Mesendoderm (in vitro differentiated cells): ENCODE measurements around the gene ALS2.
A peak's percentile ranks its signal among the peaks of the same experiment; 100 is the strongest.
"Not testable (repeated sequence)": the region's sequence is repeated elsewhere in the genome, so short reads cannot be mapped to it uniquely, and the experiment has no call there.

ENCODE experiments used
- DNase-seq: peaks from one replicate; pipeline ENCODE4 v3.0.0; 2013
- H2AK5ac ChIP-seq: 2 replicates; pipeline ENCODE4 v1.6.1; 2013; ENCODE audit warnings: low read length, inconsistent platforms
- H2BK120ac ChIP-seq: 2 replicates; pipeline ENCODE4 v1.6.1; 2013; ENCODE audit warnings: low read depth, mild to moderate bottlenecking, low read length, moderate library complexity, mixed read lengths
- H2BK15ac ChIP-seq: replicated peaks from 2 replicates; pipeline ENCODE4 v1.6.1; 2013; ENCODE audit warnings: low read depth, mild to moderate bottlenecking, moderate library complexity
- H2BK5ac ChIP-seq: 2 replicates; pipeline ENCODE4 v1.6.1; 2013; ENCODE audit warnings: low read length, inconsistent platforms
- H3K18ac ChIP-seq: 2 replicates; pipeline ENCODE4 v1.6.1; 2013; ENCODE audit warnings: mild to moderate bottlenecking, low read length, mixed read lengths
- H3K23ac ChIP-seq: one replicate; pipeline ENCODE4 v1.6.1; 2013; ENCODE audit warnings: low read length
- H3K27ac ChIP-seq: 2 replicates; pipeline ENCODE4 v1.5.1; 2013; ENCODE audit warnings: low read depth, mild to moderate bottlenecking, inconsistent platforms, low read length, moderate library complexity
- H3K27me3 ChIP-seq: 2 replicates; pipeline ENCODE4 v1.6.1; 2013; ENCODE audit warnings: low read length, control low read depth, mild to moderate bottlenecking, inconsistent platforms; ENCODE audit not compliant: insufficient read depth, poor library complexity
- H3K36me3 ChIP-seq: 2 replicates; pipeline ENCODE4 v1.6.1; 2013; ENCODE audit warnings: low read length, inconsistent platforms; ENCODE audit not compliant: control insufficient read depth, insufficient read depth
- H3K4ac ChIP-seq: one replicate; pipeline ENCODE4 v1.6.1; 2013; ENCODE audit warnings: low read depth, mild to moderate bottlenecking, low read length, moderate library complexity
- H3K4me1 ChIP-seq: 2 replicates; pipeline ENCODE4 v1.6.1; 2013; ENCODE audit warnings: low read depth, low read length, inconsistent platforms; ENCODE audit not compliant: control insufficient read depth
- H3K4me2 ChIP-seq: 2 replicates; pipeline ENCODE4 v1.6.1; 2013; ENCODE audit warnings: low read length
- H3K4me3 ChIP-seq: 2 replicates; pipeline ENCODE4 v1.5.1; 2013; ENCODE audit warnings: mild to moderate bottlenecking, low read length
- H3K56ac ChIP-seq: one replicate; pipeline ENCODE4 v1.6.1; 2013; ENCODE audit warnings: low read length
- H3K79me1 ChIP-seq: 2 replicates; pipeline ENCODE4 v1.6.1; 2013; ENCODE audit warnings: low read length, inconsistent platforms
- H3K79me2 ChIP-seq: 2 replicates; pipeline ENCODE4 v1.6.1; 2013; ENCODE audit warnings: mild to moderate bottlenecking, low read length; ENCODE audit not compliant: control insufficient read depth, insufficient read depth
- H3K9ac ChIP-seq: 2 replicates; pipeline ENCODE4 v1.6.1; 2013; ENCODE audit warnings: low read length, inconsistent platforms
- H4K5ac ChIP-seq: one replicate; pipeline ENCODE4 v1.6.1; 2013; ENCODE audit warnings: low read length
- H4K8ac ChIP-seq: one replicate; pipeline ENCODE4 v1.6.1; 2013; ENCODE audit warnings: low read depth, mild to moderate bottlenecking, control low read depth, low read length, moderate library complexity
- WGBS: extraction: QIAGEN DNeasy Blood & Tissue Kit; methylation state at CpG from one replicate; pipeline ENCODE4 v1.1.7; 2013; ENCODE audit warnings: low lambda C conversion rate, missing lambda C conversion rate; ENCODE audit not compliant: insufficient coverage; ENCODE audit errors: extremely low coverage; 5-methylcytosine and 5-hydroxymethylcytosine counted together

Gene ALS2

DNA sequence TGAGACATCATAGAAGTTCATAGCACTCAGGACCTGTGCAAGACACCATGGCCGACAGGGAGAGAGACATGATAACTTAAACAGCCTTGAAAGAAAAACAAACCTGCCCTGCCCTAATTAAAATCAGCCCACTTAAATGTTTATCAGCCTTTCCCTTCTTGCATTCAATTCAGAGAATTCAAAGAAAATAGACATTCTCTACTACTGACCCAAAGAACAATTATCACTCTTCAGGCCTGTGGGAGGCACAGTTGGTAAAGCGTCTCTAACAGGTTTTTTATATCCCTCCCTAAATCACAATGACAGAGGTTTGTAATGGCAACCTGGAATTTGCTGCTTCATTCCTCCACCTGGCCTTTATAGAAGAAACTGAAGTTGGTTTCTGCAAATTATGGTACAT, 27.3 kb upstream of the ALS2 start:
- H3K4me3 ChIP-seq = no peak overlapping the region
- no peak overlapping the region for H4K8ac ChIP-seq
- no peak overlapping the region for H2AK5ac ChIP-seq
- H3K18ac ChIP-seq = no peak overlapping the region
- H3K79me1 ChIP-seq = no peaks in the 10 kb centered on the region
- H2BK5ac ChIP-seq = no peak overlapping the region
- H4K5ac ChIP-seq = no peak overlapping the region
- no peaks in the 10 kb centered on the region for H3K27me3 ChIP-seq
- H3K4me1 ChIP-seq = peaks cover 2% of the 10 kb centered on the region
- no peak overlapping the region for H3K27ac ChIP-seq
- no peak overlapping the region for H3K4me2 ChIP-seq
- H3K56ac ChIP-seq = no peak overlapping the region
- no peaks in the 10 kb centered on the region for H3K79me2 ChIP-seq
- peak; percentile 40 for DNase-seq
- H3K36me3 ChIP-seq = no peaks in the 10 kb centered on the region
- no peak overlapping the region for H3K4ac ChIP-seq
- H2BK120ac ChIP-seq = no peak overlapping the region
- no peak overlapping the region for H2BK15ac ChIP-seq
- no peak overlapping the region for H3K23ac ChIP-seq
- no peak overlapping the region for H3K9ac ChIP-seq
- no CpG with 5 or more reads among the region's 2 CpGs for WGBS

- Histone ChIP-seq H4K8ac (no peak overlapping the region), H3K4me3 (no peak overlapping the region)
Observed at GRCh38 chr2:201807452-201807999, 26.8 kb upstream of the ALS2 start.

GRCh38 chr2:201806442-201807170, 25.9 kb upstream of the ALS2 start, which contains the start of gene CDK15:
Gene CDK15, plus strand, starts transcription at chr2:201806537. Its CDS starts 128 bp downstream, at chr2:201806665.
- Histone ChIP-seq H2BK15ac (no peak within 1 kb of the TSS), H3K4me3 (no peak within 1 kb of the TSS), H3K4me2 (no peak within 1 kb of the TSS), H4K8ac (no peak within 1 kb of the TSS), H3K27me3 (no peaks in the 10 kb centered on the region), H3K36me3 (no peaks in the 10 kb centered on the region), H3K79me1 (no peaks in the 10 kb centered on the region), H2AK5ac (no peak within 1 kb of the TSS), H2BK5ac (no peak within 1 kb of the TSS), H3K27ac (no peak within 1 kb of the TSS), H3K79me2 (no peaks in the 10 kb centered on the region), H3K23ac (no peak within 1 kb of the TSS), H3K56ac (no peak within 1 kb of the TSS), H3K4ac (no peak within 1 kb of the TSS), H4K5ac (no peak within 1 kb of the TSS), H3K4me1 (peaks cover 2% of the 10 kb centered on the region), H3K18ac (peak within 1 kb of the TSS; percentile 31), H2BK120ac (no peak within 1 kb of the TSS), H3K9ac (no peak within 1 kb of the TSS)
- peak; percentile 16 for DNase-seq
- WGBS = no CpG with 5 or more reads among the region's 10 CpGs

More at GRCh38 chr2:201807452-201807999, 26.8 kb upstream of the ALS2 start:
- peaks cover 2% of the 10 kb centered on the region for H3K4me1 ChIP-seq
- no peak overlapping the region for H3K9ac ChIP-seq
- H3K79me1 ChIP-seq = no peaks in the 10 kb centered on the region
- no peak overlapping the region for H2BK5ac ChIP-seq
- H3K23ac ChIP-seq = no peak overlapping the region
- no peak overlapping the region for H2BK120ac ChIP-seq
- H3K27ac ChIP-seq = no peak overlapping the region
- H3K27me3 ChIP-seq = no peaks in the 10 kb centered on the region
- H4K5ac ChIP-seq = no peak overlapping the region
- peak; percentile 53 for DNase-seq
- no peak overlapping the region for H2BK15ac ChIP-seq
- H2AK5ac ChIP-seq = no peak overlapping the region
- no peaks in the 10 kb centered on the region for H3K79me2 ChIP-seq
- WGBS = no CpG with 5 or more reads among the region's 8 CpGs
- H3K4me2 ChIP-seq = no peak overlapping the region
- no peaks in the 10 kb centered on the region for H3K36me3 ChIP-seq
- peak overlapping the region; percentile 37 for H3K4ac ChIP-seq
- peak overlapping the region; percentile 31 for H3K18ac ChIP-seq
- H3K56ac ChIP-seq = no peak overlapping the region

DNA sequence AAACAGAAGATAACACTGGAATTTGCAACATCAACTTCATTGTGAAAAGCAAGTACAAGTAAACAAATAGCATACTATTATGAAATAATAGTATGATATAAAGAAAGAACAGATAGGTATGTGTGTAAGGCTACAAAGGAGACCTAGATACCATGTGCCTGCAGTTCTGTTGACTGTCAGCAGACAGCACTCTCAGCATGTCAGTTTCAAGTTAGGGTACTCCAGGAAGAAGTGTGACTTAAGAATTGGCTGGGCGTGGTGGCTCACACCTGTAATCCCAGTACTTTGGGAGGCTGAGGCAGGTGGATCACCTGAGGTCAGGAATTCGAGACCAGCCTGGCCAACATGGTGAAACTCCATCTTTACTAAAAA, 18.2 kb upstream of the ALS2 start:
- not testable (repeated sequence) for H4K8ac ChIP-seq, H3K4me3 ChIP-seq, H3K4me1 ChIP-seq, H3K36me3 ChIP-seq, H3K27me3 ChIP-seq, H3K79me2 ChIP-seq, H3K4me2 ChIP-seq, H3K23ac ChIP-seq, H3K56ac ChIP-seq, H3K18ac ChIP-seq, H2AK5ac ChIP-seq, H2BK120ac ChIP-seq, H2BK5ac ChIP-seq, H4K5ac ChIP-seq, H3K4ac ChIP-seq, H3K27ac ChIP-seq, H3K79me1 ChIP-seq, H3K9ac ChIP-seq
- H2BK15ac ChIP-seq = peak overlapping the region; percentile 96
- DNase-seq = peak; percentile 68
- WGBS = no CpG with 5 or more reads among the region's 2 CpGs

DNA sequence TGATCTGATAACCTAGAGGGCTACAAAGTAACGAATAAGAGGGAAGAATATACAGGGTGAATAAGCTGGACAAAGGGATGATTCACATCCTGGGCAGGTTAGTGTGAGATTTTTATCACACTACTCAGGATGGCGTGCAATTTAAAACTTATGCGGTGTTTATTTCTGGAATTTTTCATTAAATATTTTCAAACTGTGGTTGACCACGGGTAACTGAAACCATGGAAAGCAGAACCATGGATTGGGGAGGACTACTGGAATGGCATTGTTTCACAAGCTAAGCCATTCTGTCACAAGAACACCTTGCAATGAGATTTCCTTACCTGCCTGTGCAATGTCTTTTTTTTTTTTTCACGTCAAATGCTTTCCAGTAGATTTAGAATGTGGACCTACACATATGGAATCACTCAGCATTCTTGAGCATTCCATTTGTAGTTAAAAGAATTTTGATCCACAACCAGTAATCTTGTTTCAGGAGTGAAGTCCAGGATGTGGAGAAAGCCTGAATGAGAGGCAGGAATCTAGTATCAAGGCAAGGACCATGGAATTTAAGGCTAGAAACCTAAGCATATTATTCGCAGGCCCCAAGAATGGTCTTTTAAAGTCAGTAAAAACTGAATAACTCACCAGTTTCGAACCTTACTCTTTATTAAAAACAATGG, 17.6 kb upstream of the ALS2 start:
- H3K18ac ChIP-seq = no peak overlapping the region
- H3K27me3 ChIP-seq = no peaks in the 10 kb centered on the region
- no CpG with 5 or more reads among the region's 7 CpGs for WGBS
- H3K4me2 ChIP-seq = no peak overlapping the region
- no peak overlapping the region for H3K4me3 ChIP-seq
- no peak overlapping the region for H4K5ac ChIP-seq
- H3K9ac ChIP-seq = no peak overlapping the region
- no peak overlapping the region for H4K8ac ChIP-seq
- no peak overlapping the region for H3K56ac ChIP-seq
- H3K36me3 ChIP-seq = no peaks in the 10 kb centered on the region
- H3K79me2 ChIP-seq = no peaks in the 10 kb centered on the region
- H2AK5ac ChIP-seq = no peak overlapping the region
- no peaks in the 10 kb centered on the region for H3K4me1 ChIP-seq
- H2BK5ac ChIP-seq = no peak overlapping the region
- H3K23ac ChIP-seq = no peak overlapping the region
- H3K79me1 ChIP-seq = no peaks in the 10 kb centered on the region
- H3K4ac ChIP-seq = no peak overlapping the region
- peak overlapping the region; percentile 96 for H2BK15ac ChIP-seq
- H3K27ac ChIP-seq = no peak overlapping the region
- no peak overlapping the region for H2BK120ac ChIP-seq
- DNase-seq = no peak
